ENCODE data around the gene DIP2C. TPM values are rescaled to one million over a fixed set of nuclear protein-coding genes. Genes with fewer than 3 reads are reported as not detected.

Gene DIP2C
- polyA plus RNA-seq, 3 donors, result 4.4 to 15.1 (median 10.0) TPM

DNA sequence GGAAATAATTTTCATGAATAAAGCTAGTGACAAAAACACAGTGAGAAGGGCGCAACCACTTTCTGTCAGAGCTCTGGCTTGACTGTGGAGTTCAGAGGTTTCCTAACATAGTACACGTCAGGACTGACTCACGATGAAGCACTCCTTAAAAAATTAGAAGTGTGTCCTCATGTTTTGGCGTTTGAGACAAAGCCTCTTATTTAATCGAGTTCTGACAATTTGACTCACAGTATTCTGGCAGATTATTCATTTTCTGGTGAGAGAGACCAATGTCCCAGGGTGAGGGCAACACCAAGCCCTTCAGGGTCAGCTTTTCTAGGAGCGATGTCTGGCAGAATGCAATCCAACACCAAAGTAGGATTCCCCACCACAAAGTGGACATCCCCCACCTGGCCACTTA is 108.7 kb downstream of the DIP2C start:
- 61 to 67% (median 61%) methylated on average over 6 of the region's 6 CpGs for WGBS, 3 donors
- no peak overlapping the region for H3K27ac ChIP-seq (ENCODE audit: low read depth, low read length)

DNA sequence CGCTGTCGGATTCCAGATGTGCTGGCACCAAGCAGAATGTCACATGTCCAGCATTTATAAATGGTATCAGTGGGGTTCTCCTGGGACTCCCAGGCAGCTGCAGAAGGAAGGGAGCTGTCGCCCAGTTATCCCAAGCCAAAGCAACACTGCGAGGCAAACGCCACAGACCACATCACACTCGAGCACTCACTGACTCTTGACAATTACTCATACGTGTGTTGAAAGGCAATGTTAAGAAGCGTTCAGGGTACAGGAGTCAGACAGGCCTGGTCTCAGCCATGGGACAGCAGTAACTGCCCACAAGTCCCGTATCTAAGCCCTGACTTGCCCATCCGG is 113.4 kb downstream of the DIP2C start:
- no peak overlapping the region for H3K27ac ChIP-seq (ENCODE audit: low read depth, low read length)
- 64 to 68% (median 68%) methylated on average over 10 of the region's 10 CpGs for WGBS, 3 donors

DNA sequence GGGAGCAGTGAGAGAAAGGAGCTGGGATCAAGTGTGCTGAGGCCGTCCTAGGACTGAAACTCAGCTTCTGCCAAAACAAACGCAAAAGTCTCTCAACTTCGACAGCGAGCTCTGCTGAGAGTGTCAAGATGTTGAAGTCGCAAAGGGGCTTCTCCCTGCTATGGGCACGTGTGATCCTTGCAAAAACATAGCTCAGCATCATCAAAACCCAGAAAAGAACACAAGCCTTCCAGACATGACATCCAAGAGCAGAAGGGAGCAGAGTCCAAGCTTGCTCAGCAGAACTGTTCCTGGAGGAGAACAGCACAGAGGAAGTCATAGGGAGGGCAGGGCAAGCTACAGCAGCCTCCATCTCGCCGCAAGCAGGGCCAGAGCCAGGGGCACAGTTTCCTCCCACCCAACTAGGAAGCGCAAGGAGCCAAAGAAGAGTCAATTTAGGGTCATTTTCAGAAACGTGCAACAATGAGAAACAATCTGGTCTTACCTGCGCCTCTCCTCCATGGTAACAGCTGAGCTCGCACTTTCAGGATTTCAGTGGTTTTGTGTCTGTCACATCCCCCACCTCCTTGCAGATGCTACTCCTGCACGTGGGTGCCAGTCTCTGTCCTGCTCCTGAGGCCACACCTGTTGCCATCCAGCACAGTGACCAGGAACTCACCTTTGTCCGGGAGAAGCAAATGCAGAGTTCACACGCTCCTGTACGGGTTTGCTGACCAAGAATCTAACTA is 113.9 kb downstream of the DIP2C start:
- WGBS, 3 donors, result 41 to 65% (median 58%) methylated on average over 16 of the region's 16 CpGs

DNA sequence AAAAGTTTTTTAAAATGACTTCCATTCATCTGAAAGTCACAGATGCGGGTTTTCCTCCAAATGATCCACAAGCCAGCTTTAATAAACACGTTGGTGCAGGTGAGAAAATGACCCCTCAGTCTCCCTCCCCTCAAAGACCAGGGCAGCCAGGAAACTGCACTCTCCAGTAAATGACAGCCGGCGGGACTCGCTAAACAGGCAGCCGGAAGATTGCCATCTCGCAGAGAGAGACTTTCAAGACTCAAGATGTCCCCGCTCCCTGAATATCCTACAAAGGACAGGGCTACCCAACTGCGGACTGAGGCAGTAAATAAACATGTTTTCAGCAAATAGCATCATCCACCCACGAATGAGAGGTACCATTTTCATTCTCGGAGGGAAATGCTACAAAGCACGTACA is 116.8 kb downstream of the DIP2C start:
- 81 to 89% (median 85%) methylated on average over 12 of the region's 12 CpGs for WGBS, 3 donors
- no peak overlapping the region for H3K27ac ChIP-seq (ENCODE audit: low read depth, low read length)

More for the DNA sequence above, 113.9 kb downstream of the DIP2C start:
- H3K27ac ChIP-seq (ENCODE audit: low read depth, low read length), result no peak overlapping the region

DNA sequence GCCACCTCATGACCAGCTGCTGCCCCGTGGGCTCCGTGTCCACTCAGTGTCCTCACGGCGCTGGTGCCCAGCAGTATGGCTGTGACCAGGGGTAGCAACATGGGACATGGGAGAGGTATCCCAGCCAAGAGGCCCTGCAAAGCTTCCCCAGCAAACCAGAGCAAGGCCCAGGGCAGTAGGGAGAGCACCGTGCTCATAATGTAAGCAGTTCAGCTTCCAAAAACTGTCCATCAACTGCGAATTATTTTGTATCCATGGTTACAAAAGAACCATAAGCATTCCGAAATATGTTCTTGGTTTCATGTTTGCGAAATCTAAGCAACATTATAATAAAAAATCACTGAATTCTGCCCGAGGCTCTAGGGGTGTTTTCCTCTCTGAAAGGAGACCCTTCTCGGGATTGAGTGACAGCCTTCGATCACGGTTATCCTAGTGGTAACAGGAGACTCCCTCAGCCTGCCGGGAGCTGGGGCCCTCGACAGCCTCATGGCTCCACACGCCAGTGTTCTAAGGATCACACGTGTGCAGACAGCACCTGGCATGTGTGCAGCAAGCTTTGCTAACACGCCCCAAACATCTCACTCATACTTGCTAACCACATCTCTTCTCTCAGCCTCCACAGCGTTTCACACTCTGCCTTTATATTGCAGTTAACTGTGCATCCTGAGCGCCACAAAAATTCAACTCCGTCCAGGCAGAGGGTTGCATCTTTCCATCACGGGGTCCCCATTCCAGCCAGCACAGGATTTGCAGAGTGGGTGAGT is 117.6 kb downstream of the DIP2C start:
- 81 to 86% (median 84%) methylated on average over 21 of the region's 21 CpGs for WGBS, 3 donors
- H3K27ac ChIP-seq (ENCODE audit: low read depth, low read length), result no peak overlapping the region

DNA sequence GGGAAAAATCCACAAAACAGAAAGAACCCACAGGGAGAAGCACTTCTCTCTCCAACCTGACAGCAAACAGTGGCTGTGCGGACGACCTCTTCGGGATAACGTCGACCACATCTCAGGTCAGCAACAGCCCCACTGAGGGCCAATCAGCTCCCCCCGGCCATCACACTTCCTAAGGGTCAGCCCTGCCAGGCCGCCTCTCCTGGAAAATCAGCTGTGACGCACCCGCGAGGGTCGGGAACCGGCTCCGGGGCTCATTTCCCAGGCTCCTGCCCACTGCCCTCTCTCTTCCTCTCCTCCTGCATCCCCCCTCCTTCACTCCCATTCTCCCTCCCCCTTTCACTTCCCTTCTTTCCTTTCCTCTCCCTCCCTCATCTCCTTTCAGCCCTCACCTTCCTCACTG is 118.3 kb downstream of the DIP2C start:
- no peak overlapping the region for H3K27ac ChIP-seq (ENCODE audit: low read depth, low read length)
- 64 to 74% (median 70%) methylated on average over 7 to 13 of the region's 13 CpGs for WGBS, 3 donors

DNA sequence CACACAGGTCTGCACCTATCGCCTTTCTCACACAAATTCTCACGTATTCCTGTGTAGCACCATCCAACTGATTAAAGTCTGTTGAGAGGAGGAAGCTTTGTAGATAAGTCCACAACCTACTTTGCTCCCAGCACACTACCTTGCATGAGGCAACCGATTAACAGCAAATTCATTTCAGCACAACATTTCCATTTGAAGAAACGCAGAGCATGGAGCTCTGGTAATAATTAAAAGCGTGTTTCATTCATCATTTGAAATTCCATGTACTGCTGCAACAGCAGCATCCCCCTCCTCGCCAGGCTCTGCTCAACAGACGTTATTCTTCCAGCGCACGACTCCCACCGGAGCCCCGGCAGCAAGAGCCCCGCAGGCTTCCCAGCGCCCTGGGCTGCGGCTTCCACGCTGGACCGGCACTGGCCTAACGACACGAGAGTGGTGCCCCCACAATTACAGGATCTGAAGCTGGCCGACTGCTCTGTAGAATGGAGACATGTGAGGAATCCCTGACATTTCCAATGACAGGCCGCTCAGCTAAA is 118.8 kb downstream of the DIP2C start:
- 85 to 88% (median 85%) methylated on average over 20 of the region's 20 CpGs for WGBS, 3 donors
- H3K27ac ChIP-seq (ENCODE audit: low read depth, low read length), result no peak overlapping the region

DNA sequence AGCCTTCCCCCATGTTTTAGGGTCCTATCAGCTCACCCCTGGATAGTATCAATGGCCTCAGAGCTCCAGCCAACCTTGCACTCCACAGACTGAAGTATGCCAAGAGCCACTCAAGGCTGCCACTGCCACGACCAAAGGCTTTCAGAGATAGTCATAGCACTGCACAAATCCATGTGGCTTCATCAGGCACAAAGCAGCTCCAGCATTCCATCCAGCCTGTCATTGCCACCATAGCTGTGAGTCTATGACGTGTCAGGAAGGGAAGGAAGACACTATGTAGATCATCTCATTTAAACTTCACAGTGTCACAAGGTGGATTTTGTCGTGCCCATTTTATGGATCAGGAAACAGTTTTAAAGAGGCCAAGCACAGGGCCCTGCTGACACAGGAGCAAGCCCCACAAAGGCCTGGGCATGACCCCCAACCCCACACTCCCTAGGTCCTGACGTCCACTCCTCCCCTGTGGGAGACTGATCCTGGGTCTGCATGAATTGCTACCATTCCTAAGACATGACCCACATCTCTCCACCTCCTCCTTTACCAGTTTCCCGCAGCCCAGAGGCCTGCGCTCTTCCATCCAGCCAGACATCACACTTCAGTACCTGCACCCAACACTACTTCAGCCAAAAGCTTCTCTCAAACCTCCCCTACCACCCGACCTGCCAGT is 119.4 kb downstream of the DIP2C start:
- no peak overlapping the region for H3K27ac ChIP-seq (ENCODE audit: low read depth, low read length)
- whole genome bisulfite sequencing, 3 donors, result 91 to 95% (median 94%) methylated on average over 7 of the region's 7 CpGs

DNA sequence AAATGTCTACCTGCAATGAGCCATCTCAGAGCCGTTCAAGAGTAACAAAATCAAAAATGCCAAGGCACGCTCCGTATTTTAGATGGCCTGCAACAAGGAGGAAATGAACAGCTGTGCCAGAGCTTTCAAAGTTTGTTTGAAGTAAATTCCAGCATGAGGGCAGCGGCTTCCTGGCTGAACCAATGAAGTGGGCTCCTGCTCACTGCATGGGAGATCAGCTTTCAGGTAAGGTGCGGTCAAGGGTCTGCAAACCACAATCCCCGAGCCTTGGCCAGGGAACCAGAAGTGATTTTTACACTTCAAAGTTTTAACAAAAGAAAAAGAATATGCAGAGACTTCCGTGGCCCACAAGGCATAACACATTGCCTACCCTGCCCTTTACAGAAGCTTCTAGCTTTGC is 120.6 kb downstream of the DIP2C start:
- WGBS, 3 donors, result 95 to 98% (median 97%) methylated on average over 7 of the region's 7 CpGs
- H3K27ac ChIP-seq (ENCODE audit: low read depth, low read length), result no peak overlapping the region

DNA sequence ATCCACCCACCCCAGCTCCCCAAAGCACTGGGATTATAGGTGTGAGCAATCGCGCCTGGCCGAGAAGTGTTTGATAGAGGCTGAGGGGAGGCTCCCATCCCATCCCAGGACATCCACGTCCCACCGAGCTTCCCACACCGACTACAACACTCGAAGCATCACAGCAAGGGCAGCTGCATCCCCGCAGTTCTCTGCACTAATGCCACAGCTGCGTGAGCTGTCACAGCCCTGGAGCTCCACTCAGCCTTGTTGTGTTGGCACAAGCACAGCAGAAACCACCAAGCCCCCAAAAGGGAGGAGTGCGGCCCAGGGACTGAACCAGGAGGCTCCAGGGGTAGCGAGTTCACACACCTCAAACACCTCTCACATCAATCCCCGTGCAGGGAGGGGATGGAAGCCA is 121.6 kb downstream of the DIP2C start:
- no peak overlapping the region for H3K27ac ChIP-seq (ENCODE audit: low read depth, low read length)
- WGBS, 3 donors, result 91 to 93% (median 93%) methylated on average over 12 of the region's 12 CpGs

DNA sequence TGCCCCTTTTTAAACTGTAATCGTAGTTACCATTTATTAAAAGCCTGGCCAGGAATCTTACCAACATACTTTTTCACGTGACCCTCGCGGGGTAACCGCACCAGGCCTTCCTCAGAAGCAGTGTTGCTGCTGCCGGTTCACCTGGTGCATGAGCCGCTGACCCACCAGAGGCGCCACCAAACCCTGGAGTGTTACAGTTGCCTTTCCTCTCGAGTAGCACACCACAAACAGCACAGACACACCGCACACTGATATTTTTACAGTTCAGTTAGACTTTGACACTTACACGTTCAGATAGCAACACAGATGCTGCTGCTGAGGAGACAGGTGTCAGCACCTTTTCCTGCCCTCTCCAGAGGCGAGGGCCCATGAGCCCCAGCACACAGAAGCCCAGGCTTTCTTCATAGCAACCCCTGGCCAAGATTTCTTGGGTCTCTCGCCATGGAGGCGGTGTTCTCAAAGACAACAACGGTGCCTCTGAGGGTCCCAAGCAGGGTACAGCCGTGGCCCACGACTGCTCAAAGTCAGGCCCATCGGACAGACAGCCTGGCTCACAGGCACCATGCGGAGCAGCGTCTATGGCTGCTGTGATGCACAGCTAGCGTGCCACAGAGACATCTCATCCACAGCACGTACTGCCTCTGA is 123.1 kb downstream of the DIP2C start:
- no peak overlapping the region for H3K27ac ChIP-seq (ENCODE audit: low read depth, low read length)
- WGBS, 3 donors, result 90 to 96% (median 94%) methylated on average over 22 of the region's 22 CpGs

DNA sequence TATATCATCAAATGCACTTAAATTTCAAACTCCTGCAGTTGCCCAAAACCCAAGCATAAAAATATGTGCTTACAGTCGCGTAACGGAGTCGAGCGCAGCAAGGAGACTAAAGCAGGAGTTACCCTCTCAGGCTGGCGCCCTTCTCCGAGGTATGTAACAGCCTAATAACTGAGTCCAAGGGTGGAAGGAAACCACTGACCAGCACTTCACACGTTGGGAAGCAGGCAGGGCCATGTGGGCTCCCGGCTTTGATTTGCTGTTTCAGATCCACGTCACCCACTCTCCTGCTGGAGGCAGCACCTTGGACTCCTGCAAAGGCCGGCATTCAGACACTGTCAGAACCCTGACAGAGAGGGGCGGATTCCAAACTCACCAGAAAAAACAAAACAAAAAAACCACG is 123.8 kb downstream of the DIP2C start:
- H3K27ac ChIP-seq (ENCODE audit: low read depth, low read length), result no peak overlapping the region
- WGBS, 3 donors, result 88 to 92% (median 91%) methylated on average over 13 of the region's 13 CpGs

DNA sequence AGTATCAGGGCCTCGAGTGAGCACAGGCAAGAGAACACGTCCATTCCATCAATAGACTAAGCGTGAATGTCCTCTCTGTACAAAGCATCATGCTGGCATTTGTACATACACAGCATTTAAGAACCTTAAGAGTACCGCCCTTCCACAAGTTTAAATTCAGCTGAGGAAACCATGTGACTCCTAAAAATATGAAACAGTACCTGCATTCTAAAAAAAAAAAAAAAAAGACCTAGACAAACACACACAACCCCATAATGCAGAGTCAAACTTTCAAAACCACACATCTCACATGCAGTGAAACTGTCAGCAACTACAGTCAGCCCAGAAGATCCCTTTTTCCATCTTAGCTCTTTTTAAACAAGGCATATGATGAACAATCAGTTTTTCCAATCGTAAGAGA is 124.3 kb downstream of the DIP2C start:
- WGBS, 3 donors, result 93 to 94% (median 94%) methylated on average over 5 of the region's 5 CpGs
- no peak overlapping the region for H3K27ac ChIP-seq (ENCODE audit: low read depth, low read length)

DNA sequence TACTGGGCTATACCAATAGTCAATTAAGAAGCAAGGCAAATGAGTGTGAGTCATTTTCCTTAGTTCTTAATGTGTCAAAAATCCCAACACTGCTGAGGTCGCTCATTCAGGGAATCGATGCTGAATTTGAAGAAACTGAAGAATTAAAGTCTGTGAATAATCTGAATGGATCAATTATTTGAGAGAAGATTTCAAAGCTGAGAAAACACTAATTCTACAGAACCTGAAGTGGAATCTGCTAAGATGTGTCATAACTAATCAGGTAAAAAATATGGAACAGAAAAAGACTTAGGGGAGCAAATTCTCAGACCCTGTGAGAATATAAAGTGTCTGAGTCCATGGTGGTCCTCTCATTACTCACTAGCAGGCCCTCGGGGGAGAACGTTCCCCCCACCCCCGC is 125.6 kb downstream of the DIP2C start:
- no peak overlapping the region for H3K27ac ChIP-seq (ENCODE audit: low read depth, low read length)
- 81 to 98% (median 96%) methylated on average over 5 of the region's 5 CpGs for WGBS, 3 donors

DNA sequence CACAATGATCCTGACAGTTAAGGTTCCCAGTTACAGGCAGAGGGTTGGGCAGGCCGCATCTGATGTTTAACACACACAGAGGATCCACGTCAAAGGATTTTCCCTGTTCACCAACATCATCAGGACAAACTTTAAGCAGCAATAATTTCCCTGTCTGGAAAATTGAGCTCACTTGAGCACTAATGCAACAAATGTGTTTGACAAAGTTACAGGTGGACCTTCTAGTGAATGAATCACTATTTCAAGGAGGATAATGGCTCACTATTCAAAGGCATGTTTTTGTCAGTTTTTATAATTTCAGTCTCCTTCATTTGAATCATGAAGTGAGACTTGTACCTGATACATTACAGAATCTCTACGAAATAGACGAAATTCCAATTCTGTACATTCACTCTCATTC is 127.3 kb downstream of the DIP2C start:
- WGBS, 3 donors, result 88 to 90% (median 90%) methylated on average over 4 of the region's 4 CpGs
- no peak overlapping the region for H3K27ac ChIP-seq (ENCODE audit: low read depth, low read length)

DNA sequence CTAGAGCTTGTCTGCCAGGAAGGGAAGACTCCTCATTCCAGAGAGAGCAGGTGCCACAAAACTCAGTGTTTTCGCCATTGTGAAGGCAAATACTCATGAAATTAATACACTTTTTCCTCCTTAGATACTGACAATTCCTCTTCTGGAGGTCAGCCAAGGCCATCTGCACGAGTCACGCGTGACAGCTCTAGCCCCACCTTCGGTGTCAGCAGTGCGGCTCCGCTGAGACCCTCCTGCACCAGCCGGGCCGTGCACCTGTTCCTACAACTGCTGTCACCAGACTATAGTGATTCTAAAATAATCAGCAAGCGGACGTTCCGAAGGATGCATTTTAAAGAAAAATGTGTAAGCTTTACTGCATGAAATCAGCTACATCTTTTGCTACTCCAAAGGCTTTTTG is 127.7 kb downstream of the DIP2C start:
- H3K27ac ChIP-seq (ENCODE audit: low read depth, low read length), result no peak overlapping the region
- WGBS, 3 donors, result 82 to 84% (median 82%) methylated on average over 12 of the region's 12 CpGs

DNA sequence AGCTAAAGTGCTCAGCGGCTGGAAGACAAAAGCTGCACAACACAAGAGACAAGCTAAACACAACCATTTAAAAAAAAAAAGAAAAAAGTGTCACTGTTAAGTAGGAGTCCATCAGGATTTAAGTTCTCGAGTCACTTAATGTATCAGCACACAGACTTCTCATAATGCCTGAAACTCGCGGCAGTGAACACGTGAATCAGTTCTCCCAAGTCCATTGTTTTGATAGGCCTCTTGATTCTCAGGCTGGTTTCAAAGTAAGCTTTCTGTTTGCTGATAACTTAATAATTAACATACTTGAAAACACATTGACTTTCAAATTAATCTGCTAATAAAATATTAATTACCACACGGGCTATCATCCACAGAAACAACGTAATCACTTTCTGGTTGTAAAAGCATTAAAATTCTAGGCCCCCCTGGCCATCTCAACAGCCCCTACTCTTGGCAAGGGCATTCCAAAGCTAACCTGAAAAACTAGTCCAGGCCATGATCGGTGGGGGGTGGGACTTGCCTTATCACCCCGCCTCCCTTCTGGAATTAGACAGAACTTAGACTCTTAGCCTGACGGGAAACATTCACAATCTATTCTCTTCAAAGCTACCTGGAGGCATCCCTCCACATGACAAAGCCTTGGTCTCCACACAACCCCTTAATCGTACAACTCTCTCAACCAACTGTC is 129.0 kb downstream of the DIP2C start:
- WGBS, 3 donors, result 44 to 92% (median 88%) methylated on average over 11 of the region's 11 CpGs

DNA sequence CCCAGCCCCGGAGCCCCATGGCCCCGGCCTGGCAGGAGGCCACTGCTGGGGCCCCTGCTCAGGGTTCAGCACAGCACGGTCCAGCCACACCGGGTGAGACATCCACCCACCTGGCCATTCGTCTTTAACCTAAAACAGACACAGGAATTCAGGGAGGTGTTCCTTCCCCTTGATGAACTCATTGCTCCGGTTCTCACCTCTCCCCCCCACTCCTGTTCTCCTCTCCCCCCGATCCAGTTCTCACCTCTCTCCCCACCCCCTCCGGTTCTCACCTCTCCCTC is 129.8 kb downstream of the DIP2C start:
- H3K27ac ChIP-seq (ENCODE audit: low read depth, low read length), result no peak overlapping the region
- 59 to 65% (median 63%) methylated on average over 8 of the region's 8 CpGs for WGBS, 3 donors

More for the DNA sequence above, 129.0 kb downstream of the DIP2C start:
- no peak overlapping the region for H3K27ac ChIP-seq (ENCODE audit: low read depth, low read length)

All from adipose tissue (tissue), 3 donors.